T-helper 22 cell (primary cell): Measurements from ENCODE around the gene NUP88.

ENCODE experiments used
- DNase-seq: peaks from one replicate; pipeline ENCODE4 v3.0.0-alpha.2; 2020; ENCODE audit warnings: low read depth

Gene NUP88

GRCh38 chr17:5355421-5356129 is 63.9 kb downstream of the NUP88 start:
- DNase-seq, result no peak

DNA sequence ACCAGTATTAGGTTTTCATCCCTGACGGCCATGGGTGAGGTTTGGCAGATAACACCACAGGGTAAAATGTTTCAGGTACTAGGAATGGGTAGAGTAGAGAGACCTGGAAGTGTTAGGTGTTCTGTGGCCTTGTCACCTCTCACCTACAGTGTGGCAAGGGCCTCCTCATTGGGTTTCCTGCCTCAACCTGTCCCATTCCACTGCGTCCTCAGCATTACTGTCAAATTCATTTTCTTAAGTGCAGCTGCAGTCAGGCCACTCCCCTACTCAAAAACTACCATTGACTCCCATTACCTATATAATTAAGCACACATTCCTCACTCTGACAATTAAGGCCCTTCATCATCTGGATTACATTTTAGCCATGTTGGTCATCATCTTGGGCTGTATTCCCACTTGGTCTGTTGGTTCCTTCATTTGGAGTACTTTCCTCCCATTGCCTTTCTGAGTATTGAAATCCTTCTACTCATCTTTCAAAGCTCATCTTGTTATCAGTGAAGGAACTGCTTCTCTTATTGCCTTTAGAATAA is 64.5 kb downstream of the NUP88 start:
- DNase-seq, result no peak

GRCh38 chr17:5354310-5354709 is 65.2 kb downstream of the NUP88 start:
- DNase-seq, result no peak

DNA sequence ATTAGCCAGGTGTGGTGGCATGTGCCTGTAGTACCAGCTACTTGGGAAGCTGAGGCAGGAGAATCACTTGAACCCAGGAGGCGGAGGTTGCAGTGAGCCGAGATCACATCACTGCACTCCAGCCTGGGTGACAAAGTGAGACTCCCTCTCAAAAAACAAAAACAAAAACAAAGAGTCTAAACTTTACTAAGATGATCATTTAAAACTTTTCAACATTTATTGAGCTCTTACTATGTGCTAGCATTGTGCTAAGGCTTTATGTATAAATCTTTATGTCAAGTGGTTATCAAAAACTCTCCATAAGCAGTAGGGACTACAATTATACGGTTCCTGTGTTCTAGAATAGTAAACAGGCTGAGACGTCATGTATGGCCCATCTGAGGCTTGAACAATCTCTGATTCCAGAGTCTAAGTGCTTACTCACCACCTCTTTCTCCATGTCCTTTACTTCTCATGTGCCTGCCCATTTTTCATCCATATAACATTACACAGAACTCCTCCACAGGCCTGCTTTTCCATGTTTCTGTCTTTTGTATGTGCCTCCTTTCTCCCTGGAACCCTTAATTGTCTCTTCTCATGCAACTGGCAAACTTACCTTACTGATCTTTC is 66.7 kb downstream of the NUP88 start:
- DNase-seq, result no peak

GRCh38 chr17:5344914-5345313 is 74.5 kb downstream of the NUP88 start:
- no peak for DNase-seq
